Activated CD8-positive, alpha-beta memory T cell treated with anti-CD3 and anti-CD28 coated beads for 4 hours (primary cell): Measurements from ENCODE around the gene TMCO4.
"Not testable (repeated sequence)": the region's sequence is repeated elsewhere in the genome, so short reads cannot be mapped to it uniquely, and the experiment has no call there.

Experiments used
- DNase-seq, 2 donors: peaks; one replicate each; pipeline ENCODE4 v3.0.0-alpha.2; 2020; ENCODE audit warnings: low read depth in 2 of 2

The TMCO4 gene

DNA sequence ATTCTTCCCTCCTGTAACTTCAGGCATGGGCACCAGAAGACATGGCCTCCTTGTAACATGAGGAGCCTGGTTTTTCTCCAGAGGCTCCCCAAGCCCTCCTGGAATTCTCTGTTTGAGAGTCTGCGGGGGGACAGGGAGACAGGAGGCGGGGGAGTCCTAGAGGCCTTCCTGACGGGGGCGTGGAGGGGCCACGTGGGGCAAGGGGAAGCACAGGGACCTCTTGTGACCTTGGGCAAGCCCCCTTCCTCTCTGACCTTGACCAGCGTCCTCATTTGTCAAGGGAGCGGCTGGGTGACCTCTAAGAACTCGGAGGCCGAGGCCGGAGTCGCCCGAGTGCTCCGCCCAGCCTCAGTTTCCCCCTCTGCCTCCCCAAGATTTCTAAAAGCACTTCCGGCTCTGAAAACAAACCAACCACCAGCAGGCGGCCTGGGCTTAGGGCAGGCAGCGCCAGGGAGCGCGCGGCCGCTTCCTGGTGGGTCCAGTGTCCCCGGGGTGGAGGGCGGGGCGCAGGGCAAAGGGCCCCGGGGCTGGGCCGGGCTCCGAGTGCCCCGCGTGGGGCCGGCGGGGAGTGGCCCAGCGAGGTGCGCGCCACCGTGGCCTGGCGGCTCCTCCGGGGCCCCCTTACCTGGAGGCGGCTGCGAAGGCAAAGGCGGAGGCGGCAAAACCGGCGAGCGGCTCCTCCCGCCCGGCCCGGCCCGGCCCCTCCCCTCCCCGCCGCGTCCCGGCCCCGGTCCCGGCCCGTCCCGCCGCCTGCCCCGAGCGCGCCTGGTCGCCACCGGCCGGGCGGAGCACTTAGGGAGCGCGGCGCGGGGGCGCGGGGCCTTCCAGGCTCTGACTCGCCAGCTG is at the start of gene TMCO4:
TSS of gene TMCO4 (minus strand) at position 687 of the 846 bp plus-strand sequence. CDS start 19,158 bp downstream, outside the sequence.
- DNase-seq: peak; percentile 3 to 19

DNA sequence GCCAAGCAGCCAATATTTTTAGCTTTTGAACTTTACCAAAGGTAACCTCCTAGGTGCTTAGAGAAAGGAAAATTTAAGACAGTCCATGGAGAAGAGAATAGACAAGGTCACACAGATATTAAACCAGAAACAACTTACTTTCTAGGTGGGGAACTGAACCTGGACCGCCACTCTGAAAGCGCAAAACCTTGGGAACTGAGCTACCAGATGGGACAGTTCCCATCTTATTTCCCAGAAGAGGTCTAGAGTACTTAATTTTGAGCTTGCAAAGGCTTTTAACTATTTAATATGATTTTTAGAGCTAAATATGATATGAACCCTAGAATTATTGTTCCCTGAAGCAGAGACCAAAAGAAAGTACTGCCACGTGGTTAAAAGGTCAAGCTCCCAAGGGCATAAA is 49.6 kb upstream of the TMCO4 start:
- DNase-seq: not testable (repeated sequence)

DNA sequence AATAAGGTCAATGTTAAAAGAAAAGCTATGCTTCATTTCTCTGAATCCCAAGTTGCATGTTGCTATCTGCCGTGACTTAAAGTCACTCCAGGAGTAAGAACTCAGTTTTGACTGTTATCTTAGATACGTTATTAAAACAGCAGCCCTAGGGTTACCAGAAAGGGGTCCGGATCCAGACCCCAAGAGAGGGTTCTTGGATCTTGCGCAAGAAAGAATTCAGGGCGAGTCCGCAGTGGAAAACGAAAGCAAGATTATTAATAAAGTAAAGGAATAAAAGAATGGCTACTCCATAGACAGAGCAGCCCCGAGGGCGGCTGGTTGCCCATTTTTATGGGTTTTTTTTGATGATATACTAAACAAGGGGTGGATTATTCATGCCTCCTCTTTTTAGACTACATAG is 47.6 kb upstream of the TMCO4 start:
- DNase-seq: not testable (repeated sequence)

DNA sequence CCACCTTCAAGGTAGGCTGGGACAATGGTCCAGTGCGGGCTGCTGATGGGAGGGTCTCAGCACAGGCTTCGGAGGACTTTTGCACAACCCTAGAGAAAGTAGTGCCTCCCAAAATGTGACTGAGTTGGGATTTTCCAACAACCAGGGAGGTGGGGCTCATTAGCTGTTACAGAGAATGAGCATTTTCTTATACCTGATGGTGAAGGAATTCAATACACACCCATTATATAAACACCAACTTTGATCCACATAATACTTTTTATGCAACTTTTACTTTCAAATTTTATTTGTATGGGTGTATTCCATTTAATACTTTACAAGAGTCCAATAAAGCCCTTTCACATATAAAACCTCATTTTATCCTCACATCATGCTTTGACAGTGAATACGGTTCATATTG is 46.6 kb upstream of the TMCO4 start:
- no peak for DNase-seq

DNA sequence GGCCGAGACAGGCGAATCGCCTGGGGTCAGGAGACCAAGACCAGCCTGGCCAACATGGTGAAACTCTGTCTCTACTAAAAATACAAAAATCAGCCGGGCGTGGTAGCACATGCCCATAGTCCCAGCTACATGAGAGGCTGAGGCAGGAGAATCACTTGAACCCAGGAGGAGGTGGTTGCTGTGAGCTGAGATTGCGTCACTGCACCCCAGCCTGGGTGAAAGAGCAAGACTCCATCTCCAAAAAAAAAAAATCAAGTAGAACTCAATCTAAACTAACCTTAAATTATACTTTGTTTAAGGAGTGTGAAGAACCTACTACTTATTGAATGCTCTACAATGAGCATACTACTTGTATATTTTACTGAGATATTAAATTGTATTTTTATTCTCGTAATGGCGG is 45.8 kb upstream of the TMCO4 start:
- DNase-seq: no peak

DNA sequence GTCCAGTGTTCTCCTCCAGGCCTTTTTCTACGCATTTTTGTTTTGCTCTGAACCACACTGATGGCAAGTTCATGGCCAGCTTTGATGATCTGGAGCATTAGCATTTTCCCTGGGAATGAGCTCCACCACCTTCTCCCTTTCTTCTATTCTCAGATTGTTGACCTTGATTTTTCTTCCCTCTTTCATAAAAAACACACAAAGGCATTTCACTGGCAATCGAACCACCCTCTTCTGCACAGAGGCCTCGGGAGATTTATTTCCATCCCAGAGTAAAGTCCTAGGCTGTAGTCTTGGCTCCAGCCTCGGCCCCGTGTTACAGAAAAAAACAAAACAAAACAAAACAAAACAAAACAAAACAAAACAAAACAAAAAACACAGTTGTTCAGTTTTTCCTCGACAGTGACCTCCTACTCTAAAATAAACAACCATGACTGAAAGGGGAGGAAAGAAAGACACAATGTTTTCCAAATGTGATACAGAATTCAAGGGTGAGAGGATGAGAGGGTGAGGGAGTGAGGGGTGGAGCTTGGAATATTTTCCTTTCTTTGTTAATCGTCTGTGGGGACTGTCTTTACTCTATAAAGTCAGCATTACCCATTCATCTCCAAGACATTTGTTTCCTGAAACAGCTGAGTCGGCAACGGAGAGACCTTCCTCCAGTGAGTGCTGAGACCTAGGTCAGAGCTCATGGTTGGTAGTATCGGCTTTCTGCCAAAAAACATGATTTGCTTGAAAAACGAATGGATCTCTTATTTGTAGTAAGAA is 45.2 kb upstream of the TMCO4 start:
- no peak for DNase-seq

DNA sequence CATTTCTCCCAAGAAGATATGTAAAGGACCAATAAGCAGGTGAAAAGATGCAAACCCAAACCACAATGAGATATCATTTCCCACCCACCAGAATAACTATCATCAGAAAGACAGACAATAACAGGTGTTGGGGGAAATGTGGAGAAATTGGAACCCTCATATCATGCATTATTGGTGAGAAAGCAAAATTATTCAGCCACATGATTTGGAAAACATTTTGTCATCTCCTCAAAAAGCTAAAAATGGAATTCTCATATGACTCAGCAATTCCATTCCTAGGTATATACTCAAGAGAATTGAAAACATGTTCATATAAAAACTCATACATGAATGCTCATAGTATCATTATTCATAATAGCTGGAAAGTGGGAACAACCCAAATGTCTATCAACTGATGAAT is 40.5 kb upstream of the TMCO4 start:
- DNase-seq: no peak

DNA sequence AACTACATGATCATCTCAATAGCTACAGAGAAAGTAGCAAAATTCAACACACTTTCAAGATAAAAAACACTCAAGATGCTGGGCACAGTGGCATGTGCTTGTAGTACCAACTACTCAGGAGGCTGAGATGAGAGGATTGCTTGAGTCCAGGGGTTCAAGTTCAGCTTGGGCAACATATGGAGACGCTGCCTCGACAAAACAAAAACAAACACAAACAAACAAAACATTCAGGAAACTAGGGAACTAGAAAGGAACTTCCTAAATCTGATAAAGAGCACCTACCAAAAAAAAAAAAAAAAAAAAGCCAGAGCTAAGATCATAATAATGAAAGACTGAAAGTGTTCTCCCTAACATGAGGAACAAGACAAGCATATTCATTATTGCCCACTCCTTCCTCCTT is 38.1 kb upstream of the TMCO4 start:
- no peak for DNase-seq

DNA sequence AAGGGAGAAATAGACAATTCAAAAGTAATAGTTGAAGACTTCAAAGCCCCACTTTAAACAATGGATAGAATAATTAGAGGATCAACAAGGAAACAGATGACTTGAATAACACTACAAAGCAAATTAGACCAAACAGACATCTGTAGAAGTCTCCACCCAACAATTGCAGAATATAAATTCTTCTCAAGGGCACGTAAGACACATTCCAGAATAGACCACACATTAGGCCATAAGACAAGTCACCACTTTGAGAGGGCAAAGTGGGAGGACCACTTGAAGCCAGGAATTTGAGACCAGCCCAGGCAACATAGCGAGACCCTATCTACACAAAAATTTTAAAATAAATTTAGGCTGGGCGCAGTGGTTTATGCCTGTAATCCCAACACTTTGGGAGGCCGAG is 35.9 kb upstream of the TMCO4 start:
- no peak for DNase-seq

DNA sequence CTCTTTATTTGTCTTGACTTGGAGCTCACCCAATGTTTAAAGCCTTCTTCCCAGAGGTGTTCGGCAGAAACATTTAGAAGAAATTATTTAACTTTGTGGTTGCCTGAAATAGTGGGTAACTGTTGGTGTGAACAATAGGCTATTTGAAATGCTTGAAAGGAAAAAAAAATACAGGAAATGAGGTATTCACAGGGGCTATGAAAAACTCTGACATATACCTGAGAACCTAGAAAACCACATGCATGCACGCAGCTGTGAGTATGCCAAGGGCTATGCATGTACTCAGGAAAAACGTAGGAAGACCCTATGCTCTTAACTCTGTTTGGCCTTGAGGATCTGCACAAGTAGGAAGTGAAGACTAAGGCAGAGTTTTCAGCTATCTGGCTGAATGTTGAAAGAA is 31.7 kb upstream of the TMCO4 start:
- DNase-seq: no peak

DNA sequence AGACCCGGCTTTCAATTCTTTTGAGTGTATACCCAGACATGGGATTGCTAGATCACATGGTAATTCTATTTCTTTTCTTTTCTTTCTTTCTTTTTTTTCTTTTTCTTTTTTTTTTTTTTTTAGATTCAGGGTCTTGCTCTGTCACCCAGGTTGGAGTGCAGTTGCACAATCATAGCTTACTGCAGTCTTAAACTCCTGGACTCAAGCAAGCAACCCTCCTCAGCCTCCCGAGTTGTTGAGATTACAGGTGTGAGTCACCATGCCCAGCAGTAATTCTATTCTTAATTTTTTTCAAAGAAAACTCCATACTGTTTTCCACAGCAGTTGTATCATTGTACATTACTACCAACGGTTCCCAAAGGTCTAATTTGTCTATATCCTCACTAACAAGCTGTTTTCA is 28.8 kb upstream of the TMCO4 start:
- DNase-seq: no peak

DNA sequence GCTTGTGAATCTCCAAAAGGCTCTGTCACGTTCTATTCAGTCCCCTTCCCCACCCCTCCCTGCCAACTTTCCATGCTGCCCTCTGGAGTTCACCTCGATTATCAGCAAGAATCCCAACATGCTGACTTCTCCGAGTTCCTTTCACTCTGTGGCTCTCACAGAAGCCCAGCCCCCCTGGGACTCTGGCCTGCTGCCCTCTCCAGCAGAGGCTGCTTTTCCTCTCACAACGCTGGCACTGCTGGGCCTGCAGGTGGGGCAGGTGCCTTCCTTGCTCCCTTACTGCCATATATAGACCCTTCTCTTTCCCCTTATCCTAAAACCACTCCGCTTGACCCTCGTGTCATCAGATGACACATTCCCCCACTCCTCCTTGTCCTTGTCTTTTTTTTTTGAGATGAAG is 25.6 kb upstream of the TMCO4 start:
- no peak for DNase-seq

DNA sequence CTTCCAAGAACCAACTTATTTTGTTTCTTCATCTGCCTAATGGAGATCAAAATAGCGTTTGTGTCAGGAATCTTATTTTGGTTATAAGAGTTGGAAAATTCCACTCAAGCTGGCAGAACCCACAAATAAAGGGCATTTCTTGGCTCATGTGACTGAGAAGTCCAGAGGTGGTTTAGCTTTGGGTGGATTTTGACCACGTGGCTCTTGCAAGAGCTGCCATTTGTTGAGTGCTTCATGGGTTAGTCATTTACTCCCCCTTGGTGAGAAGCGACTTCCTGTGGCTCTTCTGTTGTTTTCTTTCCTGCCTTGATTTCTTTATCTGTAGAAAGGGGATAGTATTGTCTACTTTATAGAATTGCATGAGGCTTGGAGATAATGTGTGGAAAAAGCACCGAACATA is 24.8 kb upstream of the TMCO4 start:
- DNase-seq: no peak

DNA sequence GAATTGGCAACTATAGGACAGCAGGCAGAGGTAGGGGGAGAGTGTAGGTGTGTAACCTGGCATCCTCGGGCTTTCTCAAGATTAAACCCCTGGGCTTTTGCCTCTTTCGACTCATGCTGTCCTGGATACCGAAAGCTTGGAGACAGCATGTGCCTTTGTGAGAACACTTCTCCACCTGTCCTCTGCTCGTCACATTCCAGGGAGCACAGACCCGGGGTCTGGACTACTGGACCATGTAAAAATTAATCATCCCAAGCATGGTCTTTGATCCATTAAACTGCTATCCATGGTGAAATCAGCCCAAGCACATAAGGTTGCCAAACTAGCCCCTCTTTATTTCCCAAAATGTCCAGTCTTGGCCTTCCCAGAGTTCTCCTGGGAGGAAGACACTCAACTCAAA is 24.3 kb upstream of the TMCO4 start:
- no peak for DNase-seq

DNA sequence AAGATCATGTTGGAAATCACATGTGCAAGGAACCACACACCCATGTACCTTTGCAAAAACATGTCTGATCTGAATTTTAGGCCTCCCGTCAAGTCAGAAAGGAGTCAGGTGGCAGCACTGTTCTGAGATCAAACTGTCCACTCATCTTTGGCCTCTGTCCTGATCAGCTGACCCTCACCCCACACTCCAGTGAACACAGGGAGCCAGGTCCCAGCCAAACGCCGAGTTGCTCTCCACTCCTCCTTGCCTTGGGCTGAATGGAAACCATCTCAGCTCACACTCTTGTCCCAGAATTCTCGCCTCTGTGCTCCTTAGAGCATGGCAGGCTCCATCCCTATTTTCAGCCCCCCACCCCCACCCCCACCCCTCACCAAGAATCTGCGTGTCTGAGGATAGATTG is 20.0 kb upstream of the TMCO4 start:
- no peak for DNase-seq

DNA sequence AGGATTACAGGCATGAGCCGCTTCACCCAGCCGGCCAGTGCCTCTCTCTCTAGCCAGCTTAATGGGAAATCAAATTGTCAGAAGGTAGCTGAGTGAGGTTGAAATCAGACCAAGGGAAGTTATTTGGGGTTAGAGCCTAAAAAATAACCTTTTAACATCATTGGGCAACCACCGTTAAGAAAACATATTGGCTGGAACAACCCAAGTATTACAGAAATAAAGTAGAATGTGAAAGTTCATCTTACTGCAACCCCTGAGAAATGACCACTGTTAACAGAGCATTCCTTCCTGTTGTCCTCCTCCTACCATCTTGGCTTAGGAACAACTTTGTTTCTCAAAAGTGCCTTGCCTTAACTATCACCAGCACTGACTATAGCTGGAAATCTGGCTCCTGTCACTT is 18.6 kb upstream of the TMCO4 start:
- DNase-seq: no peak

DNA sequence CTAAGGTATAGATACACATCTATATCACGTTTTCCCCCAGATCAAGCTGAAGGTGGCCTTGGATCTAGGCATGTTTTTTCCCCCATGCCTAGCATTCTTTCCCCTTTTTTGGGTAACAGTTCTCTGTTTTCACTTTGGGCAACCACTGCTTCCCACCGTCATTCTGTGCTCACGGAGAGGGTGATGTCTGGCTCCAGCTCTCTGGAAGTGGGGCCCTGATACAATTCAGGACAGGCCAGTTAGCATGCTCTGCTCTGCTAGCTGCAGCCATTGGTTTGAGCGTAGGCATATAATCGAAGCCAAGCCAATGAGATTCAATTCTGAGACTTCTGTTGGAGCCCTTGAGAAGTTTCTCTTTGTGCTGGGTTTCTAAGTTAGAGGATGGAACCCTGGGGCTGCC is 17.4 kb upstream of the TMCO4 start:
- DNase-seq: no peak

DNA sequence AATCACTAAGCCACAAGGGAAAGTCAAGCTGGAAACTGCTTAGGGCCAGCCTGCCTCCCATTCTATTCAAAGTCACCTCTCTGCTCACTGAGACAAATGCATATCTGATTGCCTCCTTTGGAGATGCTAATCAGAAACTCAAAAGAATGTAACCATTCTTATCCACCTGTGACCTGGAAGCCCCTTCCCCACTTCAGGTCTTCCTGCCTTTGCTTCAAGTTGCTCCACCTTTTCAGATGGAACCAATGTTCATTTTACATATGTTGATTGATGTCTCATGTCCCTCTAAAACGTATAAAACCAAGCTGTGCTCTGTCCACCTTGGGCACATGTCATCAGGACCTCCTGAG is 17.0 kb upstream of the TMCO4 start:
- DNase-seq: not testable (repeated sequence)

DNA sequence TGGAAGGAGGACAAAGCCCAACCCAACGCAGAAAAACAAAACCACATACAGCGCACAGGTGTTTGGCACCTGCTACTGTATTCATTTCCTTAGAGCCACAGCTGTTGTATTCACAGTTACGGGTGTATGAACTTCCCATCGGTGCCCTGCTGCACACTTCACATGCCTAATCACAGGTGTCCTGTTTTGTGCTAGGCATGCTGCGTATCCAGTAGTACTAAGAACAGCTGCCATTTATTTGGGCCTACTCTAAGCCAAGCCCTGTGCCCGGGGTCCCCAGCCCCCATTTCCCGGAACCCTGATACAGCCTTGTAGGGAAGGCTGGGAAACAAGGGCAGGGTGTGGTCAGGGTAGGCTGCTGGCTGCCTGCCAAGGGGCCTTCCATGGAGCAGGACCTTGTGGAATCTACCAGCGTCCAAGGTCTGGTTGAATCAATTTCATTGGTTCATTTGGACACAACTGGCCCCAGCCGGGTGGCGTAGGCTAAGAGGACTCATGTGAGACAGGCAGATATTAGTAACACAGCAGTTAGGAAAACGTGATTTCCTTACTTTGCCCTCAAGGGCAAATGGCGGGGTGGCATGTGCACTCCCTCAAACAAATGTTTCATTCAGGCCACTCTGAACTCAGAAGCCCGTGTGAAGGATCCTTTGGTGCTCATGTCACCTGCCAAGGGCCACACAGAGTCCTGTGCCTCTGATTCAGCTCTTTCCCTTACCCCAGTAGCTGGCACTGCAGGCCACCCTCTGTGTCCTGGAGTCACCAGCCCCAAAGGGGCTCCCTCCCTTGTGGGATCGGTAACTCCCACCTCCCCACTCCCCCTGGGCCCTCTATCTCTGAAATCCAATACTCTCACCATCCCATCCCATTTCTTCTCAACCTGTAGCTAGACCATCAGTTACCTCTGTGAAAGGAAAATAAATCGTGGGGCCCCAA is 16.4 kb upstream of the TMCO4 start:
- DNase-seq: no peak

DNA sequence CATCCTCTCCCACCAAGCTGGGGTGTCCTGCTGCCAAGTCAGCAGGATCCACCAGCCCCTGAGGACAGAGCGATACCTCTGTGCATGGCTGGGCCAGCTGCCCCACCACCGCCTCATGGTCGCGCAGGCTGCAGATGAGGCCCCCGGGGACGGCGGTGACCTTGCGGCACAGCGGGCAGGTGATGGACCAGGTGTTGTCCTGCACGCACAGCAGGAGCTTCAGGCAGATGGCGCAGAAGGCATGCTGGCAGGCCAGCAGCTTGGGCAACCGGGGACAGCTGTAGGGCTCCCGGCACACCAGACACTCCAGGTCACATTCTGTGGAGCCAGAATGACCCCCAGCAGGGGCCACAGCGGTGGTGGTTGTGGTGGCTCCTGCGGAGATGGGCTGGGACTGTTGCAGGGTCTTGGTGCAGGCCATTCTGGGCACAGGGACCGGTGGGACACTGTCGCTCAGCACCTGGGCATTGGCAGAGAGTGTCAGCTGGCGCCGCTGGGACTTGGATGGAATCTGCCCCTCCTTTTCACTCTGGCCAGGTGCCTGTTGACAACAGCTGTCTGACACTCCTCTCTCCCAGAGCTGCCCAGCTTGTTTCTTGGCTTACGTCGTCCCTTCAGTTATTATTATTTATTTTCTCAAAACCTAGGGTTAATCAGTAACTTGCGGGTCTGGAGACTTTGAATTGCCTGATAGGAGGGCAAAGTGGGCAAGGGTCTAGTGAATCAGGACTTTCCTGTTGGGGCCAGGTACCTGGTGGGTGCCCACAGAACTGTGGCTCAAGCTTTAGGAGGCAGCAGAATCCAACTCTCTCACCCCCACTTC is 15.2 kb upstream of the TMCO4 start, which contains the start of gene RNF186:
TSS of gene RNF186 (minus strand) at position 603 of the 823 bp plus-strand sequence. CDS start at position 421, 182 bp downstream.
- DNase-seq: no peak

DNA sequence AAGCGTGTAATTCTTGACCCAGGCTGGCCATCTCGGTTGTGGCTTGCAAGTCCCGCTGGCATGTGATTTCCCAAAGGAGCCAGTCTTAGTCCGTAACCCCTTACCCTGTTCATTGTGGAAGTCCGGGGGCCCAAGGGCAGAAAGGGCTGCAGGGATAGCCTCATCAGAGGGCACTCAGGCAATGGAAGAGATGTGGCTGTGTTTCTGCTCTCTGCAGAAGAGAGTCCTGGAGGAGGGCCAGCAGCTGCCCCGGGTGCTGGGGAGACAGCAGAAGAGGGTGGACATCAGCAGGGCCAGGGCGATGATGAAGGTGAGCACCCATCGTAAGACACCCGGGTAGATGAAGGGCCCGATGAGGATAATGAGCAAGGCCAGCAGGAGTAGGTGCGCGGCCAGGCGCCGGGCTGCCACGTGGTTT is 14.5 kb upstream of the TMCO4 start:
- no peak for DNase-seq
